ENCODE results near the gene FAM200C.

DNA sequence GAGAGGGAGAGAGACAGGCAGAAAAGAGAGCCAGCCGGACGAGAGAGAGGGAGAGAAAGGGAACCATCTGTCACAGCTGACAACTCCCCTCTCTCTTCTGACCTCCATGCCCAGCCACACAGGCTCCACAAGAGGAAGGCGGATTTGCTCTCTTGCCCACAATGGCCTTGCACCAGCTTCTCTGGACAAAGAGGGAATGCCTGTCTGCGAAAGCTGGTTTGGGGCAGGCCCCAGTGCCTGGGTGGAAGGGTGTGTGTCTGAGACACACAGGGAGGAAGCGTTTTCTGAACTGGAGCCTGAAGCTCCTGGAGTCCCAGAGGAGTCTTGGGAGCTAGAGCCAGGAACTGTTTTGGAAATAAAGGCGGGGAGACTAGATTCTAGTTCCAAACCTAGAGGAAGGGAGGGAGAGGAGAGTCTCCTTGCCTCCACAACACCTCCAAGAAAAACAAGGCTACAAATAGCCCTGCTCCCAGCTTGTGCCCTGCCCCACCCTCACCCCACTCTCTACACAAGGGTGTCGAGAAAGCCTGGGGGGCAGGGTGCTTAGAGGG lies 41.9 kb downstream of the FAM200C start:
- no peak for TF ChIP-seq POLR2AphosphoS5 (IDR thresholded peaks at IDR 0.05; ENCODE audit: low read depth, low read length)
- TF ChIP-seq, protein P1, sequence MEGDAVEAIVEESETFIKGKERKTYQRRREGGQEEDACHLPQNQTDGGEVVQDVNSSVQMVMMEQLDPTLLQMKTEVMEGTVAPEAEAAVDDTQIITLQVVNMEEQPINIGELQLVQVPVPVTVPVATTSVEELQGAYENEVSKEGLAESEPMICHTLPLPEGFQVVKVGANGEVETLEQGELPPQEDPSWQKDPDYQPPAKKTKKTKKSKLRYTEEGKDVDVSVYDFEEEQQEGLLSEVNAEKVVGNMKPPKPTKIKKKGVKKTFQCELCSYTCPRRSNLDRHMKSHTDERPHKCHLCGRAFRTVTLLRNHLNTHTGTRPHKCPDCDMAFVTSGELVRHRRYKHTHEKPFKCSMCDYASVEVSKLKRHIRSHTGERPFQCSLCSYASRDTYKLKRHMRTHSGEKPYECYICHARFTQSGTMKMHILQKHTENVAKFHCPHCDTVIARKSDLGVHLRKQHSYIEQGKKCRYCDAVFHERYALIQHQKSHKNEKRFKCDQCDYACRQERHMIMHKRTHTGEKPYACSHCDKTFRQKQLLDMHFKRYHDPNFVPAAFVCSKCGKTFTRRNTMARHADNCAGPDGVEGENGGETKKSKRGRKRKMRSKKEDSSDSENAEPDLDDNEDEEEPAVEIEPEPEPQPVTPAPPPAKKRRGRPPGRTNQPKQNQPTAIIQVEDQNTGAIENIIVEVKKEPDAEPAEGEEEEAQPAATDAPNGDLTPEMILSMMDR (CRISPR knock-in tag; IDR thresholded peaks at IDR 0.05): no peak
- TF ChIP-seq NR1H2 (CRISPR knock-in tag; IDR thresholded peaks at IDR 0.05; ENCODE audit: borderline replicate concordance, low read depth): no peak
- TF ChIP-seq, protein P2, sequence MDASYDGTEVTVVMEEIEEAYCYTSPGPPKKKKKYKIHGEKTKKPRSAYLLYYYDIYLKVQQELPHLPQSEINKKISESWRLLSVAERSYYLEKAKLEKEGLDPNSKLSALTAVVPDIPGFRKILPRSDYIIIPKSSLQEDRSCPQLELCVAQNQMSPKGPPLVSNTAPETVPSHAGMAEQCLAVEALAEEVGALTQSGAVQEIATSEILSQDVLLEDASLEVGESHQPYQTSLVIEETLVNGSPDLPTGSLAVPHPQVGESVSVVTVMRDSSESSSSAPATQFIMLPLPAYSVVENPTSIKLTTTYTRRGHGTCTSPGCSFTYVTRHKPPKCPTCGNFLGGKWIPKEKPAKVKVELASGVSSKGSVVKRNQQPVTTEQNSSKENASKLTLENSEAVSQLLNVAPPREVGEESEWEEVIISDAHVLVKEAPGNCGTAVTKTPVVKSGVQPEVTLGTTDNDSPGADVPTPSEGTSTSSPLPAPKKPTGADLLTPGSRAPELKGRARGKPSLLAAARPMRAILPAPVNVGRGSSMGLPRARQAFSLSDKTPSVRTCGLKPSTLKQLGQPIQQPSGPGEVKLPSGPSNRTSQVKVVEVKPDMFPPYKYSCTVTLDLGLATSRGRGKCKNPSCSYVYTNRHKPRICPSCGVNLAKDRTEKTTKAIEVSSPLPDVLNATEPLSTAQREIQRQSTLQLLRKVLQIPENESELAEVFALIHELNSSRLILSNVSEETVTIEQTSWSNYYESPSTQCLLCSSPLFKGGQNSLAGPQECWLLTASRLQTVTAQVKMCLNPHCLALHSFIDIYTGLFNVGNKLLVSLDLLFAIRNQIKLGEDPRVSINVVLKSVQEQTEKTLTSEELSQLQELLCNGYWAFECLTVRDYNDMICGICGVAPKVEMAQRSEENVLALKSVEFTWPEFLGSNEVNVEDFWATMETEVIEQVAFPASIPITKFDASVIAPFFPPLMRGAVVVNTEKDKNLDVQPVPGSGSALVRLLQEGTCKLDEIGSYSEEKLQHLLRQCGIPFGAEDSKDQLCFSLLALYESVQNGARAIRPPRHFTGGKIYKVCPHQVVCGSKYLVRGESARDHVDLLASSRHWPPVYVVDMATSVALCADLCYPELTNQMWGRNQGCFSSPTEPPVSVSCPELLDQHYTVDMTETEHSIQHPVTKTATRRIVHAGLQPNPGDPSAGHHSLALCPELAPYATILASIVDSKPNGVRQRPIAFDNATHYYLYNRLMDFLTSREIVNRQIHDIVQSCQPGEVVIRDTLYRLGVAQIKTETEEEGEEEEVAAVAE (CRISPR knock-in tag; IDR thresholded peaks at IDR 0.05; ENCODE audit: borderline replicate concordance): no peak
- no peak for TF ChIP-seq ZMYM2 (CRISPR knock-in tag; IDR thresholded peaks at IDR 0.05)
- no peak for TF ChIP-seq TBP (CRISPR knock-in tag; IDR thresholded peaks at IDR 0.05)
- TF ChIP-seq EP300 (IDR thresholded peaks at IDR 0.05; ENCODE audit: low read depth in 2 of 2, low read length in 2 of 2): no peak
- no peak for TF ChIP-seq EP300 (CRISPR knock-in tag; IDR thresholded peaks at IDR 0.05; ENCODE audit: borderline replicate concordance)
- no peak for TF ChIP-seq CREM (IDR thresholded peaks at IDR 0.05)
- no peak for TF ChIP-seq CREM (CRISPR knock-in tag; IDR thresholded peaks at IDR 0.05)
- no peak for TF ChIP-seq GABPA (IDR thresholded peaks at IDR 0.05; ENCODE audit: low read depth, low read length)
- no peak for TF ChIP-seq GABPA (CRISPR knock-in tag; IDR thresholded peaks at IDR 0.05; ENCODE audit: low read depth)
- TF ChIP-seq CENPX (CRISPR knock-in tag; IDR thresholded peaks at IDR 0.05): no peak
- TF ChIP-seq NCOA5 (CRISPR knock-in tag; IDR thresholded peaks at IDR 0.05): no peak

Measured in HepG2 (cell line).